Measurements from ENCODE around the gene EFCC1.

EFCC1 gene

GRCh38 chr3:129028866-129029265 lies 27.8 kb downstream of the EFCC1 start:
- no peaks in the 10 kb centered on the region for H3K9me3 ChIP-seq (ENCODE audit: insufficient read depth, low read length)
- H3K79me2 ChIP-seq (ENCODE audit: insufficient read depth, low read length), result no peaks in the 10 kb centered on the region
- no peak overlapping the region for H3K4me3 ChIP-seq (ENCODE audit: insufficient read depth, low read length, poor library complexity, severe bottlenecking)
- H3K27me3 ChIP-seq (ENCODE audit: low read length), result no peaks in the 10 kb centered on the region
- no peak overlapping the region for H2AFZ ChIP-seq (ENCODE audit: low read depth, low read length, severe bottlenecking)
- H4K20me1 ChIP-seq (ENCODE audit: low read depth, low read length), result no peaks in the 10 kb centered on the region
- H3K4me2 ChIP-seq (ENCODE audit: low read depth, low read length, poor library complexity, severe bottlenecking), result no peak overlapping the region
- H3K27ac ChIP-seq (ENCODE audit: low read depth, low read length), result no peak overlapping the region
- no peaks in the 10 kb centered on the region for H3F3A ChIP-seq (ENCODE audit: insufficient read depth)
- H3K9me2 ChIP-seq (replicated peaks; ENCODE audit: insufficient read depth, low read length), result no peaks in the 10 kb centered on the region
- no peak for TF ChIP-seq EZH2phosphoT487 (conservative IDR thresholded peaks at IDR 0.05; ENCODE audit: low read length)
- no peak for TF ChIP-seq CTCF (IDR thresholded peaks at IDR 0.05; ENCODE audit: insufficient read depth, low read length, poor library complexity, severe bottlenecking)
- H3K9ac ChIP-seq (ENCODE audit: low read length), result no peak overlapping the region
- no peaks in the 10 kb centered on the region for H3K36me3 ChIP-seq (ENCODE audit: low read length)

- Histone ChIP-seq H4K20me1 (ENCODE audit: low read depth, low read length) (no peaks in the 10 kb centered on the region), H3K9me2 (replicated peaks; ENCODE audit: insufficient read depth, low read length) (no peaks in the 10 kb centered on the region), H3K27ac (ENCODE audit: low read depth, low read length) (no peak overlapping the region), H3K27me3 (ENCODE audit: low read length) (no peaks in the 10 kb centered on the region), H3K36me3 (ENCODE audit: low read length) (no peaks in the 10 kb centered on the region), H2AFZ (ENCODE audit: low read depth, low read length, severe bottlenecking) (no peak overlapping the region), H3K79me2 (ENCODE audit: insufficient read depth, low read length) (no peaks in the 10 kb centered on the region), H3K9me3 (ENCODE audit: insufficient read depth, low read length) (no peaks in the 10 kb centered on the region), H3K4me3 (ENCODE audit: insufficient read depth, low read length, poor library complexity, severe bottlenecking) (no peak overlapping the region), H3F3A (ENCODE audit: insufficient read depth) (no peaks in the 10 kb centered on the region), H3K4me2 (ENCODE audit: low read depth, low read length, poor library complexity, severe bottlenecking) (no peak overlapping the region), H3K9ac (ENCODE audit: low read length) (no peak overlapping the region)
- TF ChIP-seq CTCF (IDR thresholded peaks at IDR 0.05; ENCODE audit: insufficient read depth, low read length, poor library complexity, severe bottlenecking), result no peak
- TF ChIP-seq EZH2phosphoT487 (conservative IDR thresholded peaks at IDR 0.05; ENCODE audit: low read length), result no peak
These were observed 29.5 kb downstream of the EFCC1 start for GRCh38 chr3:129030611-129031010.

- no peaks in the 10 kb centered on the region for H3K79me2 ChIP-seq (ENCODE audit: insufficient read depth, low read length)
- H3F3A ChIP-seq (ENCODE audit: insufficient read depth), result no peaks in the 10 kb centered on the region
- no peak overlapping the region for H3K4me2 ChIP-seq (ENCODE audit: low read depth, low read length, poor library complexity, severe bottlenecking)
- no peaks in the 10 kb centered on the region for H3K36me3 ChIP-seq (ENCODE audit: low read length)
- H3K4me3 ChIP-seq (ENCODE audit: insufficient read depth, low read length, poor library complexity, severe bottlenecking), result no peak overlapping the region
- no peaks in the 10 kb centered on the region for H3K9me3 ChIP-seq (ENCODE audit: insufficient read depth, low read length)
- H3K9ac ChIP-seq (ENCODE audit: low read length), result no peak overlapping the region
- no peaks in the 10 kb centered on the region for H3K27me3 ChIP-seq (ENCODE audit: low read length)
- TF ChIP-seq CTCF (IDR thresholded peaks at IDR 0.05; ENCODE audit: insufficient read depth, low read length, poor library complexity, severe bottlenecking) (no peak), EZH2phosphoT487 (conservative IDR thresholded peaks at IDR 0.05; ENCODE audit: low read length) (no peak)
- no peaks in the 10 kb centered on the region for H3K9me2 ChIP-seq (replicated peaks; ENCODE audit: insufficient read depth, low read length)
- no peak overlapping the region for H2AFZ ChIP-seq (ENCODE audit: low read depth, low read length, severe bottlenecking)
- no peak overlapping the region for H3K27ac ChIP-seq (ENCODE audit: low read depth, low read length)
- H4K20me1 ChIP-seq (ENCODE audit: low read depth, low read length), result no peaks in the 10 kb centered on the region
These were observed 30.5 kb downstream of the EFCC1 start for GRCh38 chr3:129031476-129032215.
